SK-MEL-5 (cell line): ENCODE results near the gene ANO8. TPM values are rescaled to one million over a fixed set of nuclear protein-coding genes. Genes with fewer than 3 reads are reported as not detected.
"Not testable (repeated sequence)": the region's sequence is repeated elsewhere in the genome, so short reads cannot be mapped to it uniquely, and the experiment has no call there.

ENCODE experiments used
- DNase-seq: peaks from one replicate; pipeline ENCODE4 v3.0.0-alpha.2; 2016; ENCODE audit warnings: low read depth, low spot score
- in situ Hi-C: cut with HindIII; loops from 2 replicates; pipeline ENCODE4 v1.10.0; 2016; ENCODE audit warnings: low sequenced_read_pairs, high pct_unique_total_duplicates, low pct_unique_long_range_greater_than_20kb
- polyA plus RNA-seq, 2 experiments: library from polyadenylated mRNA; depleted of rRNA; stranded (reverse); fragments of >200 nt; gene quantifications; 2 replicates each; pipeline ENCODE4 v1.2.3, GENCODE V29; 2015
- total RNA-seq: library from RNA; depleted of rRNA; stranded (reverse); fragments of >200 nt; shearing (Covaris generic); gene quantifications from 2 replicates; pipeline ENCODE4 v1.2.3, GENCODE V29; 2014; rRNA removed

The ANO8 gene
- 0.98 and 1.3 TPM in 2 replicates for total RNA-seq
- polyA plus RNA-seq (2015; cell fraction: cytosol; rRNA removed): 5.1 and 5.2 TPM in 2 replicates
- 13.4 and 33.4 TPM in 2 replicates for polyA plus RNA-seq (2015; cell fraction: nucleus; rRNA removed)

- DNase-seq: peak; percentile 93
- in situ Hi-C loops: no loop called here
Observed at GRCh38 chr19:17334414-17335409, at the start of gene ANO8. Gene ANO8 (minus strand): TSS chr19:17334855. CDS start chr19:17334670, 185 bp downstream.

DNA sequence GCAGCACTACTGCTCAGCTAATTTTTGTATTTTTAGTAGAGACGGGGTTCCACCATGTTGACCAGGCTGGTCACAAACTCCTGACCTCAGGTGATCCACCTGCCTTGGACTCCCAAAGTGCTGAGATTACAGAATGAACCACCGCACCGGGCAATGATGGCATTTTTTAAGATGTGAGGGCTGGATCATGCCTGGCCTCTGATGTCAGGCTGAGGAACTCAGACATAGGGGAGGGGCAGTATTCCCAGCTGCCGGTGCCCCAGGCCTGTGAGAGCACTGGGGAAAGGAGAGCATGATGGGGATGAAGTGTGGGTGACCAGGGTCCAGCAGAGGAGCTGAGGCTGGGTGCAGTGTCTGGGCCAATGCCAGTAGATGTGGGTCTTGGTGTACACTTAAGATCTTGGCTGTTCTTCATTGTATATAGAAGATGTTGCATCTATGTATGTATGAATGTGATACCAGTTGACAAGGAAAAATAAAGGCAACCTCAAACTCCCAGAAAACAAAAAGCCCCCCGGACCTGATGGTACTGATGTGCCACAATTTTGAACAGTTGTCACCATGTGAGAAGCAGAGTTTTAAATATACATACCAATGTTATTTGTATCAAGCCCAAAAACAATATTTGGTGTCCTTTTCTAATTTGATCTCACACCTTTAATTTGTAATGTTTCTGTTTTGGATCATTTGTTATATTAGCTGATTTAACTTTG, 45.9 kb upstream of the ANO8 start:
- DNase-seq: no peak
- in situ Hi-C loops: no loop called here

DNA sequence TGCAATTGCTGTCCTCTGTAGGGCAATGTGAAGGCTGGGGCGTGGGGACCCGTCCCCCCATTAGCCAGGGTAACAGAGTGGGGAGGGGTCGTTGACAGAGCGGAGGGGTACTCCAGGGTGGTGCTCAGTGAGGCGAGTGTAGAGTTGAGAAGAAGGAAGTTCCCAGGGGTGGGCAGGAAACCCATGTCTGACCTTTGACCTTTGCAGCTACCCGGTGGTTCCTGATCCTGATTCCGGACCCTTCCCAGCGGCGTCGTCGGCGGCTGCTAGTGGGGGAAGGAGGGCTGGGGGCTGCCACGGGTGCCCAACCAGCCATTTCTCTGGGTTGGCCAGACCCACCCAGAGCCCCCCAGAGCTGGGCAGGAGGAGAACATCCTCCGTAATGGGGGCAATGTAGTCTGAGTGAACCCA, 44.6 kb upstream of the ANO8 start:
- DNase-seq: no peak
- in situ Hi-C loops: no loop called here

DNA sequence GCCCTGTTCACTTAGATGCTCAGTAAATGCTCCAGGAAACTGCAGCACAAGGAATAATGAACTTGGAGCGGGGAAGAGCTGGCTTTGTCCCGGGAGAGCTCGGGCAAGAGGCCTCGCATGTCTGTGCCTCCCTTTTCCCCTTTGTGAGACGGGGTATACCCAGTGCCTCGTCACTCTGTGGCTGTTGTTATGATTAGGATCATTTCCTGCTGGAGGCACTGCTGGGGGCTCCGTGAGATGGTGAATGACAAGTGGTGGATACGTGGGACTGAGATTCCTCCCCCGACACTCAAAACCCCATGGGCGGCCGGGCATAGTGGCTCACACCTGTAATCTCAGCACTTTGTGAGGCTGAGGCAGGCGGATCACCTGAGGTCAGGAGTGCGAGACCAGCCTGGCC, 43.6 kb upstream of the ANO8 start:
- no peak for DNase-seq
- in situ Hi-C loops: no loop called here

GRCh38 chr19:17376935-17377600, 42.4 kb upstream of the ANO8 start, which contains the start of gene PLVAP:
Gene PLVAP (minus strand): TSS chr19:17377342. CDS start chr19:17377288, 54 bp downstream.
- in situ Hi-C loops: no loop called here
- no peak for DNase-seq

DNA sequence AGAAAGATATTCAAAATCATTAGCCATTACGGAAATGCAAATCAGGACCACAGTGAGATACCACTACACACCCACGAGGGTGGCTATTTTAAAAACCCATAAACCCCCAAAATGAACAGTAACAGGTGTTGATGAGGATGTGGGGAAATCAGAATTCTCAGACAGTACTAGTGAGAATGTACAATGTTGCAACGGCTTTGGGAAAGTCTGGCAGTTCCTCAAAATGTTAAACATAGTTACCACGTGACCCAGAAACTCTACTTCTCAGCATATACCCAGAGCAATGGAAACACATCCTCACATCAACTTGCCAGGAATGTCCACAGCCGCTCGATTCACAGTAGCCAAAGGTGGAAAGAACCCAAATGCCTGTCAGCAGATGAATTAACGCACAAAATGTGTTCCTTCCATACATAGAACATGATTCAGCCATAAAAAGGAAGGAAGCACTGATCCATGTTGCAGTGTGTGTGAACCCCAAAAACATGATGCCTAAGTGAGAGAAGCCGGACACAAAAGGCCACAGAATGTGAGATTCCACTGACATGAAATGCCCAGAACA, 35.5 kb upstream of the ANO8 start:
- in situ Hi-C loops: no loop called here
- DNase-seq: no peak

GRCh38 chr19:17365361-17365760, 30.7 kb upstream of the ANO8 start:
- in situ Hi-C loops: no loop called here
- DNase-seq: no peak

- DNase-seq, in situ Hi-C loops: not testable (repeated sequence)
Observed at GRCh38 chr19:17363852-17364605, 29.4 kb upstream of the ANO8 start.

- no peak for DNase-seq
- in situ Hi-C loops: no loop called here
Observed at GRCh38 chr19:17359905-17360800, 25.5 kb upstream of the ANO8 start.

DNA sequence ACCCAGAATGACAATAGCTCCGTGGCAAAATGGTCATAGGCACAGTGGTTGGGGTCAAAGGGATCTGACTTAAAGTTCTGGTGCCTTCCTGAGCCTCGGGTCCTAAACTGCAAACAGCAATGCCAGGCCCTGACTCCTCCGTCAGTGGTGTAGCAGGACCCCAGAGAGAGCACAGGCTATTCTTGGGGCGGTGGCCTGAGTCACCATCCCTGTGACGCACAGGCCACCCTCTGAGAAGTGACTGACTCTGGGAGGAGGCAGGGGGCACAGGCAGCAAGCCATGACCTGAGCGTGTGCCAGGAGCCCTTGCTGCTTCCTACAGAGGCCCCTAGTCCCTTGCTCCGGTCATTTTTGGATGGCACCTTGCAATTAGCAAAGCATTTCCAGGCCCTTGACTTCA, 23.7 kb upstream of the ANO8 start:
- no peak for DNase-seq
- in situ Hi-C loops: no loop called here

- in situ Hi-C loops: no loop called here
- no peak for DNase-seq
Observed at GRCh38 chr19:17357724-17358123, 23.1 kb upstream of the ANO8 start.

DNA sequence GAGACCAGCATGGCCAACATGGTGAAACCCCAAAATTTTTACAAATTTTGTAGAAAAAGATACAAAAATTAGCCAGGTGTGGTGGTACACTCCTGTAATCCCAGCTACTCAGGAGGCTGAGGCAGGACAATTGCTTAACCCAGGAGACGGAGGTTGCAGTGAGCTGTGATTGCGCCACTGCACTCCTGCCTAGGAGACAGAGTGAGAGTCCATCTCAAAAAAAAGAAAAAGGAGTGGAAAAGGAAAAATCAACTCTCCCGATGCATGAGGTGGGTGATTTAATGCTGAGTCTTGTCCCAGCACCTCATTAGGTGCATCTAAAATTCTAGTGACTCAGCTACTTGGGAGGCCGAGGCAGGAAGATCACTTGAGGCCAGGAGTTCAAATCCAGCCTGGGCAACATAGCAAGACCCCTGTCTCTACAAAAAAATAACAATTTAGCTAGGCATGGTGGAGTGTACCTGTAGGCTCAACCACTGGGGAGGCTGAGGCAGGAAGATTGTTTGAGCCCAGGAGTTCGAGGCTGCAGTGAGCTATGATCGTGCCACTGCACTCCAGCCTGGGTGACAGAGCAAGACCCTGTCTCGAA, 22.5 kb upstream of the ANO8 start:
- no peak for DNase-seq
- in situ Hi-C loops: no loop called here

DNA sequence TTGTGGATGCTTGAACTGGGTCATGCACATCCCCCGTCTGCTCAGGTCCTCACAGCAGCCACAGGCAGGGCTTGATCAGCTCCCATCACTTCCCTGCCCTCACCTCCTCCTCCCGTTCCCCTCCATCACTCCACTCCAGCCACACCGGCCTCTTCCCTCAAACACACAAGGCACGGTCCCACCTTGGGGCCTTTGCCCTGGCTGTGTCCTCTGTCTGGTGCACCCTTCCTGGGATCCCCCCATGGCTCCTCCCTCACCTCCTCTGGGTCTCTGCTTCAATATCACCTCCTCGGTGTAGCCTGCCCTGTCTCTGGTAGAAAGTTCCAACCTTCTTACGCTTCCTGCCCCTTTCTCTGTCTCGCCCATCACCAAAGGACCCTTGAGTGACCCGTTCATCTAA, 18.7 kb upstream of the ANO8 start:
- no peak for DNase-seq
- in situ Hi-C loops: no loop called here

GRCh38 chr19:17352608-17353280, 18.1 kb upstream of the ANO8 start:
- in situ Hi-C loops: no loop called here
- no peak for DNase-seq

DNA sequence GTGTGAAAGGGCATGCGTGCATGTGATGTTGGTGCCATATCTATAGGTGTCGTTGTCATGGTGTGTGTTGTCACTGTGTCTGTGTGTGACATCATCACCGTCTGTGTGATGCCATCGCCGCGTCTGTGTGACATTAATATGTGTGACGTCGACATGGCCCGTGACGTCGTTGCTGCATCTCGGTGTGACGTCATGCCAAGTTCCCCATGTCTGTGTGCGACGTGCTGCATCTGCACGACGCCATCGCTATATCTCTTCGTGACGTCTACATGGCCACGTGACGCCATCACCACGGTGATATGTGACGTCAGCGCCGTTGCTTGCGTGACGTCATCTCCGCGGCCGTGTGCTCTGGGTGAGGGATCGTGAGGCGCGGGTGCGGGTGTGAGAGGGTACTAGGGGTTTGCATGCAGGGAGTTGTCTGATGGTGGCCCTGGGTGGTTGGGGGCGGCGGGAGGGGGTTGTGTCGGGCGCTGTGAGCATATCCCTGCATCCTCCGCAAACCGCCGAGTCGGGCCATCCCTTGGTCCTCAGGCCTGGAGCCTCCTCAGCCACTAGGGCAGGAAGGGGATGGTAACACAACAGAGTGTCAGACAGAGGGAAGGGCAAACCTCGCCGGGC, 17.3 kb upstream of the ANO8 start:
- no peak for DNase-seq
- in situ Hi-C loops: no loop called here
